B cell (primary cell): ENCODE data around the gene ZFP14. TPM values are rescaled to one million over a fixed set of nuclear protein-coding genes. Genes with fewer than 3 reads are reported as not detected.

Experiments
- ATAC-seq: fragments of 200-7000 bp; cut with Tn5 transposase; one replicate; pipeline ENCODE4 v1.10.0; 2021; ENCODE audit warnings: low read depth, mild to moderate bottlenecking, moderate number of reproducible peaks, moderate library complexity
- CTCF ChIA-PET: fragments of 350-600 bp; sonication (Branson Sonifier 250); formaldehyde crosslinking; loops from one replicate; lab custom pipeline; 2021; ENCODE audit warnings: antibody characterized with exemption, inconsistent platforms; lab: Charles Lee
- POLR2A ChIA-PET: fragments of 350-600 bp; sonication (Branson Sonifier 250); formaldehyde crosslinking; loops from one replicate; lab custom pipeline; 2021; ENCODE audit warnings: antibody characterized with exemption; lab: Charles Lee
- DNase-seq: peaks from one replicate; pipeline ENCODE4 v3.0.0; 2013
- H2AFZ ChIP-seq: 2 replicates; pipeline ENCODE4 v1.6.1; 2012; ENCODE audit warnings: mild to moderate bottlenecking, low read depth, low read length; ENCODE audit not compliant: insufficient read depth, poor library complexity, severe bottlenecking
- H3K27ac ChIP-seq, 2 donors: 1 replicate in 1 of 2; 2 replicates in 1 of 2; pipeline ENCODE4 v1.5.1; 2012 to 2013; ENCODE audit warnings: low read length in 2 of 2, mild to moderate bottlenecking in 2 of 2, moderate library complexity in 1 of 2
- H3K27me3 ChIP-seq, 4 experiments: fragments of 200-600 bp in 1 of 4; sonication (generic) in 1 of 4; replicated peaks in 1 of 4; 1 replicate in 2 of 4; 2 replicates in 2 of 4; pipeline versions ENCODE4 v1.6.1 to v1.7.0; 2013 to 2016; ENCODE audit warnings: low read length in 3 of 4, mild to moderate bottlenecking in 2 of 4, mixed read lengths in 1 of 4, moderate library complexity in 1 of 4; ENCODE audit not compliant: insufficient read depth in 4 of 4, control insufficient read depth in 3 of 4; ENCODE audit errors: control extremely low read depth in 1 of 4
- H3K36me3 ChIP-seq, 2 experiments: replicated peaks in 1 of 2; 1 replicate in 1 of 2; 2 replicates in 1 of 2; pipeline versions ENCODE4 v1.6.1 to v1.7.1; 2013; ENCODE audit warnings: low read length in 1 of 2; ENCODE audit not compliant: insufficient read depth in 2 of 2, control insufficient read depth in 1 of 2; ENCODE audit errors: control extremely low read depth in 1 of 2, extremely low read depth in 1 of 2
- H3K4me1 ChIP-seq, 2 donors: fragments of 200-600 bp in 1 of 2; sonication (generic) in 1 of 2; 1 replicate in 1 of 2; 2 replicates in 1 of 2; pipeline versions ENCODE4 v1.5.1 to v1.6.1; 2013 to 2017; ENCODE audit warnings: low read length in 2 of 2; ENCODE audit not compliant: control insufficient read depth in 2 of 2, insufficient read depth in 2 of 2
- H3K4me2 ChIP-seq: replicated peaks from 2 replicates; pipeline ENCODE3; 2012; ENCODE audit warnings: mild to moderate bottlenecking, low read depth, low read length; ENCODE audit not compliant: poor library complexity, severe bottlenecking
- H3K4me3 ChIP-seq, 5 experiments: fragments of 200-600 bp in 1 of 5; sonication (generic) in 1 of 5; 1 replicate in 3 of 5; 2 replicates in 2 of 5; pipeline versions ENCODE4 v1.5.1 to v1.7.0; 2011 to 2016; ENCODE audit warnings: low read length in 4 of 5, mild to moderate bottlenecking in 4 of 5, low read depth in 2 of 5, control low read depth in 1 of 5, moderate library complexity in 1 of 5; ENCODE audit not compliant: insufficient read depth in 1 of 5; ENCODE audit errors: control extremely low read depth in 1 of 5, extremely low read depth in 1 of 5
- H3K79me2 ChIP-seq: fragments of 200-600 bp; sonication (generic); one replicate; pipeline ENCODE4 v1.6.0; 2016; ENCODE audit warnings: low read length; ENCODE audit not compliant: control insufficient read depth, insufficient read depth
- H3K9ac ChIP-seq: fragments of 200-600 bp; sonication (generic); 2 replicates; pipeline ENCODE4 v1.6.1; 2017; ENCODE audit warnings: mild to moderate bottlenecking, low read length, moderate library complexity
- H3K9me3 ChIP-seq, 3 donors: one replicate each; pipeline versions ENCODE4 v1.6.1 to v1.7.1; 2013; ENCODE audit warnings: low read length in 2 of 3; ENCODE audit not compliant: control insufficient read depth in 2 of 3, insufficient read depth in 1 of 3; ENCODE audit errors: control extremely low read depth in 1 of 3
- H4K20me1 ChIP-seq: 2 replicates; pipeline ENCODE4 v1.6.0; 2012; ENCODE audit warnings: mild to moderate bottlenecking, low read length; ENCODE audit not compliant: insufficient read depth, control insufficient read depth, poor library complexity, severe bottlenecking
- H3K27ac Mint-ChIP-seq: one replicate; pipeline ENCODE4 v1.8.0; 2021; ENCODE audit warnings: mixed read lengths
- H3K27me3 Mint-ChIP-seq: one replicate; pipeline ENCODE4 v1.8.0; 2021; ENCODE audit warnings: mixed read lengths
- H3K4me1 Mint-ChIP-seq: one replicate; pipeline ENCODE4 v1.8.0; 2021; ENCODE audit warnings: mixed read lengths
- H3K4me3 Mint-ChIP-seq: one replicate; pipeline ENCODE4 v1.8.0; 2021; ENCODE audit warnings: mixed read lengths
- H3K9me3 Mint-ChIP-seq: one replicate; pipeline ENCODE4 v1.8.0; 2022; ENCODE audit warnings: mixed read lengths; ENCODE audit not compliant: insufficient read depth
- EZH2 ChIP-seq: IDR thresholded peaks from 2 replicates; pipeline ENCODE4 v1.6.1; 2012; ENCODE audit warnings: borderline replicate concordance, low read depth, mild to moderate bottlenecking, moderate library complexity, low read length; ENCODE audit not compliant: insufficient read depth, poor library complexity, severe bottlenecking
- WGBS: methylation state at CpG from one replicate; pipeline ENCODE4 v1.1.5; 2013; ENCODE audit warnings: missing lambda C conversion rate; ENCODE audit not compliant: insufficient coverage; 5-methylcytosine and 5-hydroxymethylcytosine counted together
- intact Hi-C: fragments of 100-400 bp; cut with micrococcal nuclease; formaldehyde crosslinking; loops from one replicate; pipeline ENCODE4 v1.10.0; 2022
- polyA plus RNA-seq: library from polyadenylated mRNA; depleted of rRNA; stranded (reverse); fragments of >200 nt; gene quantifications from 2 replicates; pipeline ENCODE4 v1.2.3, GENCODE V29; 2012
- total RNA-seq, 2 donors: library from RNA; stranded (reverse); fragments of 120-200 nt in 1 of 2; gene quantifications; 1 replicate in 1 of 2; 2 replicates in 1 of 2; pipeline versions ENCODE4 v1.2.3 to v1.2.4, GENCODE V29; 2013 to 2022
- TF ChIP-seq, protein P1 (sequence below): fragments of 200-600 bp; IDR thresholded peaks from one replicate; pipeline ENCODE4 v1.8.0; 2022; ENCODE audit warnings: antibody characterized with exemption, mild to moderate bottlenecking

ZFP14 gene
- total and polyA plus RNA-seq, 2 donors (not counting 1 experiment from before 2014, with no cell fraction given), result 5.2 to 22.7 TPM

DNA sequence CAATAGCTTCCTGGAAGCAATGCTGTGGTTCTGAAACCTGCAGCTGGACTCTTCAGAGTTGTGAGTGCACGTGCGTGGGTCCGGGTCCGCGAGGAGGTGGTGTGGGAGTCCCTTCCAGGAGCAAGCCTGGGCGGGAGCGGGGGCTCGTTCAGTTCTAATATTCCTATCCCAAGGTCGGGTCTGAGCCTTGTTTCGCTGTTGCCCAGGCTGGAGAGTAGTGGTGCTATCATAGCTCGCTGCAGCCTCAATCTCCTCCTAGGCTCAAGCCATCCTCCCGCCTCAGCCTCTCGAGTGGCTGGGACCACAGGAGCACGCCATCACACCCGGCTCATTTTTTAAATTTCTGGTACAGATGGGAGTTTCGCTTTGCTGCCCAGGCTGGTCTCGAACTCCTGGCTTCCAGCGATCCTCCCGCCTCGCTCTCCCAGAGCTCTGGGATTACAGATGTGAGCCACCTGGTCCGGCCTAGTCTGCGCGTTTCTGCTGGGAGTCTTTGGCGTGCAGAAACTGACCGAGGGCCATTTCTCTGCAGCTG lies 38.8 kb upstream of the ZFP14 start:
- ChIA-PET CTCF (no interaction called here), POLR2A (interaction anchor here (2.4 kb wide), 1 partner anchor 72 kb away, joined by 10 read pairs; the partner anchor contains the start of gene ZNF566)
- Mint-ChIP-seq H3K4me3 (peak overlapping the region; percentile 97), H3K27me3 (peaks cover 17% of the 10 kb centered on the region), H3K9me3 (no peaks in the 10 kb centered on the region), H3K4me1 (peaks cover 34% of the 10 kb centered on the region), H3K27ac (peak overlapping the region; percentile 96)
- peak overlapping the region; percentile 96 for H3K9ac ChIP-seq
- peak overlapping the region; percentile 27 to 98 (median 85) for H3K4me3 ChIP-seq
- no peak for TF ChIP-seq EZH2
- TF ChIP-seq, protein P1, sequence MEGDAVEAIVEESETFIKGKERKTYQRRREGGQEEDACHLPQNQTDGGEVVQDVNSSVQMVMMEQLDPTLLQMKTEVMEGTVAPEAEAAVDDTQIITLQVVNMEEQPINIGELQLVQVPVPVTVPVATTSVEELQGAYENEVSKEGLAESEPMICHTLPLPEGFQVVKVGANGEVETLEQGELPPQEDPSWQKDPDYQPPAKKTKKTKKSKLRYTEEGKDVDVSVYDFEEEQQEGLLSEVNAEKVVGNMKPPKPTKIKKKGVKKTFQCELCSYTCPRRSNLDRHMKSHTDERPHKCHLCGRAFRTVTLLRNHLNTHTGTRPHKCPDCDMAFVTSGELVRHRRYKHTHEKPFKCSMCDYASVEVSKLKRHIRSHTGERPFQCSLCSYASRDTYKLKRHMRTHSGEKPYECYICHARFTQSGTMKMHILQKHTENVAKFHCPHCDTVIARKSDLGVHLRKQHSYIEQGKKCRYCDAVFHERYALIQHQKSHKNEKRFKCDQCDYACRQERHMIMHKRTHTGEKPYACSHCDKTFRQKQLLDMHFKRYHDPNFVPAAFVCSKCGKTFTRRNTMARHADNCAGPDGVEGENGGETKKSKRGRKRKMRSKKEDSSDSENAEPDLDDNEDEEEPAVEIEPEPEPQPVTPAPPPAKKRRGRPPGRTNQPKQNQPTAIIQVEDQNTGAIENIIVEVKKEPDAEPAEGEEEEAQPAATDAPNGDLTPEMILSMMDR, result no peak
- no peak for ATAC-seq
- intact Hi-C loops, result loop anchor here (1.0 to 2.0 kb wide), 7 partner anchors 39 to 433 kb away; partner anchors contain the start of genes ZFP14, ZNF345, ZNF529 and ZNF566
- H3K27ac ChIP-seq, result peak overlapping the region; percentile 90 to 95
- peak overlapping the region; percentile 100 for H2AFZ ChIP-seq
- DNase-seq, result no peak
- H4K20me1 ChIP-seq, result peaks cover 26% of the 10 kb centered on the region
- peaks cover 0 to 19% (median 0%) of the 10 kb centered on the region in 3 donors for H3K9me3 ChIP-seq
- H3K36me3 ChIP-seq, result peaks cover 0 to 4% of the 10 kb centered on the region in 2 experiments
- peaks cover 0 to 21% (median 13%) of the 10 kb centered on the region in 4 experiments for H3K27me3 ChIP-seq
- peaks cover 17 to 23% of the 10 kb centered on the region in 2 donors for H3K4me1 ChIP-seq
- peak overlapping the region; percentile 87 for H3K4me2 ChIP-seq
- H3K79me2 ChIP-seq, result peaks cover 54% of the 10 kb centered on the region
- 31% methylated on average over 19 of the region's 25 CpGs for WGBS

DNA sequence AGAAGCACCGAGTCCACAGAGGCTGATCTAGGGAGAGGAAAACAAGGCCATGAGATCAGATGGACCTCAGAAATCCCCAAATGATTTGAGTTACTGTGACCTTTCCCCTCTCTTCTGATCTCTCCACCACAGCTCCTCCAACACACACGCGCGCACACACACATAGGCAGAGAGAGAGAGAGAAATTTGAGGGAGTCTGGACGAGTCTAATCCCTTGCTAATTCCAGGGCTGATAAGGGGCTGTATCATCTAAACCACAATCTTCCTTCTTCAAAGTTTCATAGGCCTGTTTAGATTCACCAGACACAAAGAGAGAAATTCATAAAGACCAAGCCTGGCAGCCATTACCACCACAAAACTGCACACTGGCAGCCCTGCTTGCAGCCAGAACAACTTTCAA lies 30.8 kb upstream of the ZFP14 start:
- Histone ChIP-seq H3K9me3 (peaks cover 0 to 7% (median 7%) of the 10 kb centered on the region in 3 donors), H3K4me1 (no peaks in the 10 kb centered on the region), H3K4me2 (no peak overlapping the region), H3K36me3 (peaks cover 24 to 56% of the 10 kb centered on the region in 2 experiments), H3K79me2 (peaks cover 54% of the 10 kb centered on the region), H3K27ac (no peak overlapping the region), H3K27me3 (no peaks in the 10 kb centered on the region), H4K20me1 (peaks cover 17% of the 10 kb centered on the region), H2AFZ (no peak overlapping the region), H3K4me3 (no peak overlapping the region), H3K9ac (no peak overlapping the region)
- TF ChIP-seq, protein P1, result no peak
- TF ChIP-seq EZH2, result no peak
- DNase-seq, result no peak
- WGBS, result no CpG with 5 or more reads among the region's 5 CpGs
- ChIA-PET CTCF (no interaction called here), POLR2A (no interaction called here)
- ATAC-seq, result no peak
- Mint-ChIP-seq H3K27ac (no peak overlapping the region), H3K4me3 (no peak overlapping the region), H3K9me3 (peaks cover 2% of the 10 kb centered on the region), H3K27me3 (no peaks in the 10 kb centered on the region), H3K4me1 (peaks cover 7% of the 10 kb centered on the region)
- intact Hi-C loops, result no loop called here
